H1 (cell line): ENCODE data around the gene TBC1D2B. TPM values are rescaled to one million over a fixed set of nuclear protein-coding genes. Genes with fewer than 3 reads are reported as not detected.

Experiments used
- CTCF ChIA-PET: fragments of 300-600 bp; sonication (Branson Sonifier 250); formaldehyde crosslinking; loops from one replicate; lab custom pipeline; 2021; ENCODE audit not compliant: partially characterized antibody; lab: Charles Lee
- POLR2A ChIA-PET: fragments of 300-600 bp; sonication (Branson Sonifier 250); formaldehyde crosslinking; loops from one replicate; lab custom pipeline; 2021; ENCODE audit warnings: inconsistent platforms; ENCODE audit not compliant: partially characterized antibody; lab: Charles Lee
- DNase-seq, 2 experiments: peaks; one replicate each; pipeline versions ENCODE4 v3.0.0 to v3.0.0-alpha.2; 2010 to 2022; ENCODE audit warnings: low spot score in 2 of 2, low read depth in 1 of 2, mixed read lengths in 1 of 2
- FAIRE-seq: peaks from 2 replicates; lab custom pipeline; 2011; peaks lifted over from hg19 to GRCh38; lab: Jason Lieb, UNC
- H2AFZ ChIP-seq: 2 replicates; pipeline ENCODE4 v1.8.1; 2012; ENCODE audit warnings: low read length, inconsistent platforms
- H2AK5ac ChIP-seq: 2 replicates; pipeline ENCODE4 v1.6.1; 2013; ENCODE audit warnings: low read depth, low read length
- H2BK120ac ChIP-seq: replicated peaks from 2 replicates; pipeline ENCODE3; 2013; ENCODE audit warnings: low read depth, low read length, inconsistent platforms
- H2BK12ac ChIP-seq: 2 replicates; pipeline ENCODE4 v1.6.1; 2013; ENCODE audit warnings: low read depth, low read length
- H2BK15ac ChIP-seq: 2 replicates; pipeline ENCODE4 v1.6.1; 2013; ENCODE audit warnings: low read length
- H2BK20ac ChIP-seq: 2 replicates; pipeline ENCODE4 v1.6.1; 2013; ENCODE audit warnings: low read length
- H2BK5ac ChIP-seq: 2 replicates; pipeline ENCODE4 v1.6.1; 2013; ENCODE audit warnings: low read depth, low read length
- H3K14ac ChIP-seq: 2 replicates; pipeline ENCODE4 v1.6.1; 2013; ENCODE audit warnings: inconsistent platforms; ENCODE audit not compliant: insufficient read length
- H3K18ac ChIP-seq: 2 replicates; pipeline ENCODE4 v1.6.1; 2013; ENCODE audit warnings: low read length; ENCODE audit errors: extremely low read depth
- H3K23ac ChIP-seq: 2 replicates; pipeline ENCODE4 v1.6.1; 2013; ENCODE audit warnings: inconsistent platforms; ENCODE audit not compliant: insufficient read length
- H3K23me2 ChIP-seq: 2 replicates; pipeline ENCODE4 v1.6.1; 2013; ENCODE audit warnings: low read depth, low read length
- H3K27ac ChIP-seq: 2 replicates; pipeline ENCODE4 v1.6.1; 2011; ENCODE audit warnings: low read depth, low read length, inconsistent platforms
- H3K27me3 ChIP-seq, 4 experiments: replicated peaks in 1 of 4; 1 replicate in 1 of 4; 2 replicates in 3 of 4; pipeline versions ENCODE4 v1.6.1 to v1.8.1; 2011 to 2013; ENCODE audit warnings: low read length in 3 of 4, mild to moderate bottlenecking in 3 of 4, inconsistent platforms in 2 of 4, mixed read lengths in 2 of 4, moderate library complexity in 1 of 4; ENCODE audit not compliant: control insufficient read depth in 3 of 4, insufficient read depth in 3 of 4; ENCODE audit errors: extremely low read depth in 1 of 4
- H3K36me3 ChIP-seq, 4 experiments: 2 replicates each; pipeline versions ENCODE4 v1.6.1 to v1.8.1; 2011 to 2013; ENCODE audit warnings: mild to moderate bottlenecking in 4 of 4, low read length in 3 of 4, moderate library complexity in 2 of 4, control low read depth in 1 of 4, inconsistent platforms in 1 of 4; ENCODE audit not compliant: insufficient read depth in 4 of 4, control insufficient read depth in 2 of 4
- H3K4ac ChIP-seq: replicated peaks from 2 replicates; pipeline ENCODE3; 2013; ENCODE audit warnings: low read length, low read depth, mixed read lengths, inconsistent platforms; ENCODE audit not compliant: insufficient read length
- H3K4me1 ChIP-seq, 4 experiments: replicated peaks in 1 of 4; 1 replicate in 1 of 4; 2 replicates in 3 of 4; pipeline versions ENCODE4 v1.6.1 to v1.8.1; 2011 to 2013; ENCODE audit warnings: low read length in 3 of 4, inconsistent platforms in 2 of 4, mixed read lengths in 1 of 4; ENCODE audit not compliant: insufficient read depth in 4 of 4, control insufficient read depth in 3 of 4
- H3K4me2 ChIP-seq, 2 experiments: 2 replicates each; pipeline versions ENCODE4 v1.6.1 to v1.8.1; 2011 to 2013; ENCODE audit warnings: low read depth in 2 of 2, low read length in 2 of 2, control low read depth in 1 of 2, inconsistent platforms in 1 of 2, mild to moderate bottlenecking in 1 of 2; ENCODE audit not compliant: insufficient read depth in 1 of 2
- H3K4me3 ChIP-seq, 4 experiments: fragments of 200-600, 300-600 bp in 1 of 4; sonication (generic), shearing (Covaris generic), sonication (Bioruptor Twin) in 1 of 4; 2 replicates each; pipeline versions ENCODE4 v1.5.1 to v1.8.1; 2011 to 2016; ENCODE audit warnings: low read length in 4 of 4, low read depth in 3 of 4, control low read depth in 2 of 4, inconsistent platforms in 2 of 4, mild to moderate bottlenecking in 2 of 4, mixed read lengths in 1 of 4, moderate library complexity in 1 of 4; ENCODE audit not compliant: insufficient read depth in 2 of 4; ENCODE audit errors: extremely low read depth in 1 of 4
- H3K56ac ChIP-seq: replicated peaks from 2 replicates; pipeline ENCODE3; 2013; ENCODE audit warnings: low read depth, mild to moderate bottlenecking, mixed read lengths, low read length, inconsistent platforms; ENCODE audit not compliant: insufficient read length
- H3K79me1 ChIP-seq: 2 replicates; pipeline ENCODE4 v1.6.1; 2013; ENCODE audit warnings: low read depth, low read length, control low read depth
- H3K79me2 ChIP-seq, 2 experiments: 2 replicates each; pipeline versions ENCODE4 v1.6.1 to v1.8.1; 2012 to 2013; ENCODE audit warnings: low read length in 2 of 2, mild to moderate bottlenecking in 2 of 2, inconsistent platforms in 1 of 2; ENCODE audit not compliant: insufficient read depth in 2 of 2, control insufficient read depth in 1 of 2
- H3K9ac ChIP-seq, 4 experiments: replicated peaks in 1 of 4; 1 replicate in 1 of 4; 2 replicates in 3 of 4; pipeline versions ENCODE4 v1.6.1 to v1.8.1; 2011 to 2013; ENCODE audit warnings: low read depth in 3 of 4, low read length in 3 of 4, control low read depth in 2 of 4, mild to moderate bottlenecking in 2 of 4, moderate library complexity in 2 of 4, inconsistent platforms in 1 of 4; ENCODE audit errors: extremely low read depth in 1 of 4
- H3K9me3 ChIP-seq, 2 experiments: 2 replicates each; pipeline versions ENCODE4 v1.6.1 to v1.8.1; 2012 to 2013; ENCODE audit warnings: mild to moderate bottlenecking in 2 of 2, moderate library complexity in 2 of 2, control low read depth in 1 of 2, inconsistent platforms in 1 of 2, low read depth in 1 of 2, low read length in 1 of 2, mixed read lengths in 1 of 2; ENCODE audit not compliant: insufficient read depth in 2 of 2
- H4K20me1 ChIP-seq, 2 experiments: replicated peaks in 1 of 2; 2 replicates each; pipeline versions ENCODE3 to v1.8.1; 2011 to 2013; ENCODE audit warnings: inconsistent platforms in 2 of 2, low read length in 2 of 2, mild to moderate bottlenecking in 1 of 2; ENCODE audit not compliant: insufficient read depth in 2 of 2, control insufficient read depth in 1 of 2
- H4K5ac ChIP-seq: 2 replicates; pipeline ENCODE4 v1.6.1; 2013; ENCODE audit warnings: low read length, low read depth, mixed read lengths, inconsistent platforms; ENCODE audit not compliant: insufficient read length
- H4K8ac ChIP-seq: 2 replicates; pipeline ENCODE4 v1.8.0; 2013; ENCODE audit warnings: mild to moderate bottlenecking, moderate library complexity, low read length, inconsistent platforms; ENCODE audit not compliant: insufficient read depth; ENCODE audit errors: extremely low read depth
- H4K91ac ChIP-seq: replicated peaks from 2 replicates; pipeline ENCODE3; 2013; ENCODE audit warnings: low read length, mixed read lengths, inconsistent platforms; ENCODE audit not compliant: insufficient read length
- BRCA1 ChIP-seq: IDR thresholded peaks from 2 replicates; pipeline ENCODE4 v1.6.1; 2012; ENCODE audit warnings: low read depth, low read length, improper control_type of control experiment
- JUN ChIP-seq: IDR thresholded peaks from 2 replicates; pipeline ENCODE4 v1.6.1; 2011; ENCODE audit warnings: low read depth, mild to moderate bottlenecking, improper control_type of control experiment, low read length
- MAFK ChIP-seq: IDR thresholded peaks from 2 replicates; pipeline ENCODE4 v1.6.1; 2012; ENCODE audit warnings: low read depth, mild to moderate bottlenecking, improper control_type of control experiment, low read length
- SP1 ChIP-seq: IDR thresholded peaks from 2 replicates; pipeline ENCODE4 v1.6.1; 2011; ENCODE audit warnings: low read depth, low read length
- TBP ChIP-seq: IDR thresholded peaks from 2 replicates; pipeline ENCODE4 v1.6.1; 2011; ENCODE audit warnings: low read depth, low read length, improper control_type of control experiment
- WGBS, 2 experiments: shearing (Covaris generic) in 1 of 2; methylation state at CpG; one replicate each; pipeline versions ENCODE4 v1.1.6 to v1.1.7; 2013 to 2015; ENCODE audit warnings: low lambda C conversion rate in 2 of 2, mixed read lengths in 2 of 2, inconsistent platforms in 1 of 2, low coverage in 1 of 2, missing lambda C conversion rate in 1 of 2; ENCODE audit not compliant: insufficient replicate concordance in 2 of 2, insufficient coverage in 1 of 2, insufficient read length in 1 of 2; ENCODE audit errors: extremely low coverage in 1 of 2, missing lambda C conversion rate in 1 of 2; 5-methylcytosine and 5-hydroxymethylcytosine counted together
- polyA plus RNA-seq, 7 experiments: library from polyadenylated mRNA; depleted of rRNA in 3 of 7; stranded (reverse) in 5 of 7; unstranded in 2 of 7; fragments of >200 nt in 5 of 7; fragments of 200-250 nt in 2 of 7; gene quantifications; 1 replicate in 5 of 7; 2 replicates in 1 of 7; 4 replicates in 1 of 7; pipeline versions ENCODE4 v1.2.1 to v1.2.3, GENCODE V29; 2011 to 2013; ENCODE audit warnings: missing spikeins in 2 of 7, mixed read lengths in 2 of 7
- total RNA-seq: library from RNA; stranded (reverse); fragmentation: NEBNext Ultra II Directional; extraction: Animal tissue kit (Norgen Biotek cat#: 25700); gene quantifications from 2 replicates; pipeline ENCODE4 v1.2.1, GENCODE V29; 2021
- TF ChIP-seq, protein P1 (sequence below): IDR thresholded peaks from 2 replicates; pipeline ENCODE4 v1.6.1; 2011; ENCODE audit warnings: low read length, improper control_type of control experiment

The TBC1D2B gene
- total and polyA plus RNA-seq, 2 of the 8 experiments (the other 6 are each of a cell fraction or from before 2014, with no cell fraction given): 11.9 to 19.5 TPM

DNA sequence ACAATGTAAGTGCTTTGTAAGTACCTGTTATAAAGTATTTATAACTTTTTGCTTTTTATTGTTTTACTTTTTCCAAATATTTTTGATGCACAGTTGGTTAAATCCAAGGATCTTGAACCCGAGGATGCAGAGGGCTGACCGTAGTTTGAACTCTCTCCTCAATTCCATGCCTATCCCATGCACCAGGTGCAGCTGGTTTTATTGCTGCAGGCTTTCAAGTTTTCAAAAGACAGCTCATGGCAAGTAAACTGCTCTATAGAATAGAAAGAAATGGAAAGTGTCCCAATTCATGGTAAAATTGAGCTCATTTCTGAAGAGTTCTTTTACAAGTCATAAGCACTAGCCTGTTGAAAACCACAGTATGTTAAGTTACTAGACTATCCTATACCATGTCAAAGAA lies 131.9 kb downstream of the TBC1D2B start:
- no peaks in the 10 kb centered on the region for H4K20me1 ChIP-seq
- no peak overlapping the region for H3K27ac ChIP-seq
- H3K79me2 ChIP-seq: no peaks in the 10 kb centered on the region
- H2BK15ac ChIP-seq: no peak overlapping the region
- ChIA-PET CTCF (interaction anchor here (0.9 to 1.7 kb wide), 3 partner anchors 14 to 40 kb away, joined by 3 to 6 read pairs (median 3); no protein-coding TSS in a partner anchor), POLR2A (interaction anchor here (1.3 kb wide), 2 partner anchors 9 to 22 kb away, joined by 3 read pairs; no protein-coding TSS in a partner anchor)
- no peak for FAIRE-seq
- no peak overlapping the region for H2BK120ac ChIP-seq
- DNase-seq: no peak
- H3K27me3 ChIP-seq: peaks cover 0 to 5% (median 0%) of the 10 kb centered on the region in 4 experiments; a peak in 2 of 7 replicates
- no peak overlapping the region for H2AFZ ChIP-seq
- H4K8ac ChIP-seq: no peak overlapping the region
- no peak overlapping the region for H2BK12ac ChIP-seq
- no peaks in the 10 kb centered on the region for H3K79me1 ChIP-seq
- no peaks in the 10 kb centered on the region for H3K36me3 ChIP-seq
- no peak overlapping the region for H3K56ac ChIP-seq
- H3K4me3 ChIP-seq: no peak overlapping the region
- no peak overlapping the region for H2BK5ac ChIP-seq
- no peak overlapping the region for H3K23ac ChIP-seq
- peaks cover 2 to 5% (median 3%) of the 10 kb centered on the region in 4 experiments; a peak in 4 of 7 replicates for H3K4me1 ChIP-seq
- TF ChIP-seq, protein P1, sequence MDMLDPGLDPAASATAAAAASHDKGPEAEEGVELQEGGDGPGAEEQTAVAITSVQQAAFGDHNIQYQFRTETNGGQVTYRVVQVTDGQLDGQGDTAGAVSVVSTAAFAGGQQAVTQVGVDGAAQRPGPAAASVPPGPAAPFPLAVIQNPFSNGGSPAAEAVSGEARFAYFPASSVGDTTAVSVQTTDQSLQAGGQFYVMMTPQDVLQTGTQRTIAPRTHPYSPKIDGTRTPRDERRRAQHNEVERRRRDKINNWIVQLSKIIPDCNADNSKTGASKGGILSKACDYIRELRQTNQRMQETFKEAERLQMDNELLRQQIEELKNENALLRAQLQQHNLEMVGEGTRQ: no peak
- TF ChIP-seq TBP (no peak), JUN (no peak), MAFK (no peak), BRCA1 (no peak), SP1 (no peak)
- TF ChIP-seq, all 59 proteins: peak for 0
- H4K5ac ChIP-seq: no peak overlapping the region
- H3K18ac ChIP-seq: no peak overlapping the region
- WGBS, 2 experiments: 95% methylated on average over 2 of the region's 2 CpGs; no CpG with 5 or more reads in 1 of the 2 experiments
- H3K4me2 ChIP-seq: no peak overlapping the region
- H4K91ac ChIP-seq: no peak overlapping the region
- H3K14ac ChIP-seq: no peak overlapping the region
- no peak overlapping the region for H2BK20ac ChIP-seq
- H3K9ac ChIP-seq: no peak overlapping the region
- H3K9me3 ChIP-seq: no peaks in the 10 kb centered on the region
- H2AK5ac ChIP-seq: no peak overlapping the region
- peaks cover 4% of the 10 kb centered on the region; the same call in 1 of the 2 replicates for H3K23me2 ChIP-seq
- H3K4ac ChIP-seq: no peak overlapping the region
